A673 (cell line): ENCODE data around the gene SLC16A5. TPM values are rescaled to one million over a fixed set of nuclear protein-coding genes. Genes with fewer than 3 reads are reported as not detected.

Source experiments
- BruUV-seq: library from RNA; stranded (reverse); fragments of 400-500 nt; replicated peaks from 2 replicates; lab custom pipeline; 2021; lab: Mats Ljungman, UMichigan
- CTCF ChIA-PET: fragments of 300-600 bp; sonication (Branson Sonifier 250); formaldehyde crosslinking; loops from one replicate; lab custom pipeline; 2022; ENCODE audit warnings: antibody characterized with exemption; lab: Charles Lee
- POLR2A ChIA-PET: fragments of 300-600 bp; sonication (Branson Sonifier 250); formaldehyde crosslinking; loops from one replicate; lab custom pipeline; 2022; ENCODE audit warnings: antibody characterized with exemption; ENCODE audit not compliant: low non-redundant PET; lab: Charles Lee
- DNase-seq: peaks from one replicate; pipeline ENCODE4 v3.0.0-alpha.2; 2015; ENCODE audit warnings: low spot score
- H3K27ac ChIP-seq: fragments of 200-600 bp; sonication (generic); 2 replicates; pipeline ENCODE4 v1.5.1; 2016; ENCODE audit warnings: mixed run types, low read depth, mild to moderate bottlenecking, mixed read lengths, antibody characterized with exemption, low read length; ENCODE audit not compliant: poor library complexity, severe bottlenecking
- H3K27me3 ChIP-seq: fragments of 200-600 bp; sonication (generic); replicated peaks from 2 replicates; pipeline ENCODE4 v1.6.1; 2017; ENCODE audit warnings: mixed run types, low read depth, mild to moderate bottlenecking, mixed read lengths, antibody characterized with exemption, low read length; ENCODE audit not compliant: insufficient read depth, poor library complexity
- H3K36me3 ChIP-seq: fragments of 200-600 bp; sonication (generic); 2 replicates; pipeline ENCODE4 v1.6.1; 2016; ENCODE audit warnings: mixed run types, mild to moderate bottlenecking, mixed read lengths, antibody characterized with exemption, low read length; ENCODE audit not compliant: insufficient read depth, poor library complexity, severe bottlenecking
- H3K4me1 ChIP-seq: fragments of 200-600 bp; sonication (generic); 2 replicates; pipeline ENCODE4 v1.6.1; 2017; ENCODE audit warnings: mixed run types, mild to moderate bottlenecking, mixed read lengths, antibody characterized with exemption, low read length; ENCODE audit not compliant: insufficient read depth, poor library complexity, severe bottlenecking
- H3K4me3 ChIP-seq: fragments of 200-600 bp; sonication (generic); 2 replicates; pipeline ENCODE4 v1.5.1; 2016; ENCODE audit warnings: low read depth, mixed run types, mild to moderate bottlenecking, mixed read lengths, low read length; ENCODE audit not compliant: poor library complexity, severe bottlenecking
- H3K9me3 ChIP-seq: fragments of 200-600 bp; sonication (generic); 2 replicates; pipeline ENCODE4 v1.6.1; 2016; ENCODE audit warnings: mixed run types, low read depth, mild to moderate bottlenecking, mixed read lengths, antibody characterized with exemption, low read length; ENCODE audit not compliant: poor library complexity, severe bottlenecking
- EZH2 ChIP-seq: fragments of 200-600 bp; sonication (generic); IDR thresholded peaks from 2 replicates; pipeline ENCODE4 v1.6.1; 2017; ENCODE audit warnings: borderline replicate concordance, low read depth, mild to moderate bottlenecking, mixed read lengths, antibody characterized with exemption, low read length; ENCODE audit not compliant: poor library complexity, severe bottlenecking
- intact Hi-C: fragments of 100-400 bp; cut with micrococcal nuclease; formaldehyde crosslinking; loops from one replicate; pipeline ENCODE4 v1.10.0; 2022; ENCODE audit not compliant: unreplicated experiment
- total RNA-seq: library from RNA; stranded (reverse); gene quantifications from 2 replicates; pipeline ENCODE4 v1.2.3, GENCODE V29; 2021
- TF ChIP-seq, protein P1 (sequence below): fragments of 300-800, 200-600 bp; sonication (generic); conservative IDR thresholded peaks from 2 replicates; pipeline ENCODE4 v1.5.1; 2017; ENCODE audit warnings: low read depth, mild to moderate bottlenecking, antibody characterized with exemption, low read length, moderate library complexity, mixed read lengths

SLC16A5 gene
- total RNA-seq, 1 experiment from 2014 or later, result 0.80 TPM

DNA sequence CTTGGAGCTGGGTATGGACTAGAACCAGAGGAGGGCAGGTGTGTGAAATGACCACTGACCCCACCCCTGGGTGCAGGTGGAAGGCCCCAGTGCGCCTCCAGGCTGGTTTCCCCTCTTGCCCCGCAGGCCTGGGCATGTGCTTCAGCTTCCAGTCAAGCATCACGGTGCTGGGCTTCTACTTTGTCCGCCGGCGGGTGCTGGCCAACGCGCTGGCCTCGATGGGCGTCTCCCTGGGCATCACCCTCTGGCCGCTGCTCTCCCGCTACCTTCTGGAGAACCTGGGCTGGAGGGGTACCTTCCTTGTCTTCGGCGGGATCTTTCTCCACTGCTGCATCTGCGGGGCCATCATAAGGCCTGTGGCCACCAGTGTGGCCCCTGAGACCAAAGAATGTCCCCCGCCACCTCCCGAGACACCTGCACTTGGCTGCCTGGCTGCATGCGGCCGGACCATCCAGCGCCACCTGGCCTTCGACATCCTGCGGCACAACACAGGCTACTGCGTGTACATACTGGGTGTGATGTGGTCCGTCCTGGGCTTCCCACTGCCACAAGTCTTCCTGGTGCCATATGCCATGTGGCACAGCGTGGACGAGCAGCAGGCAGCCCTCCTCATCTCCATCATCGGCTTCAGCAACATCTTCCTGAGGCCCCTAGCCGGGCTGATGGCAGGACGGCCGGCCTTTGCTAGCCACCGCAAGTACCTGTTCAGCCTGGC, 12.3 kb downstream of the SLC16A5 start:
- intact Hi-C loops, result no loop called here
- Histone ChIP-seq H3K9me3 (no peaks in the 10 kb centered on the region), H3K36me3 (no peaks in the 10 kb centered on the region), H3K27ac (no peak overlapping the region), H3K4me3 (no peak overlapping the region), H3K27me3 (no peaks in the 10 kb centered on the region), H3K4me1 (peaks cover 2% of the 10 kb centered on the region)
- TF ChIP-seq EZH2, result no peak
- TF ChIP-seq, protein P1, sequence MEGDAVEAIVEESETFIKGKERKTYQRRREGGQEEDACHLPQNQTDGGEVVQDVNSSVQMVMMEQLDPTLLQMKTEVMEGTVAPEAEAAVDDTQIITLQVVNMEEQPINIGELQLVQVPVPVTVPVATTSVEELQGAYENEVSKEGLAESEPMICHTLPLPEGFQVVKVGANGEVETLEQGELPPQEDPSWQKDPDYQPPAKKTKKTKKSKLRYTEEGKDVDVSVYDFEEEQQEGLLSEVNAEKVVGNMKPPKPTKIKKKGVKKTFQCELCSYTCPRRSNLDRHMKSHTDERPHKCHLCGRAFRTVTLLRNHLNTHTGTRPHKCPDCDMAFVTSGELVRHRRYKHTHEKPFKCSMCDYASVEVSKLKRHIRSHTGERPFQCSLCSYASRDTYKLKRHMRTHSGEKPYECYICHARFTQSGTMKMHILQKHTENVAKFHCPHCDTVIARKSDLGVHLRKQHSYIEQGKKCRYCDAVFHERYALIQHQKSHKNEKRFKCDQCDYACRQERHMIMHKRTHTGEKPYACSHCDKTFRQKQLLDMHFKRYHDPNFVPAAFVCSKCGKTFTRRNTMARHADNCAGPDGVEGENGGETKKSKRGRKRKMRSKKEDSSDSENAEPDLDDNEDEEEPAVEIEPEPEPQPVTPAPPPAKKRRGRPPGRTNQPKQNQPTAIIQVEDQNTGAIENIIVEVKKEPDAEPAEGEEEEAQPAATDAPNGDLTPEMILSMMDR, result no peak
- ChIA-PET CTCF (no interaction called here), POLR2A (no interaction called here)
- BruUV-seq, result no TSS peak
- no peak for DNase-seq

DNA sequence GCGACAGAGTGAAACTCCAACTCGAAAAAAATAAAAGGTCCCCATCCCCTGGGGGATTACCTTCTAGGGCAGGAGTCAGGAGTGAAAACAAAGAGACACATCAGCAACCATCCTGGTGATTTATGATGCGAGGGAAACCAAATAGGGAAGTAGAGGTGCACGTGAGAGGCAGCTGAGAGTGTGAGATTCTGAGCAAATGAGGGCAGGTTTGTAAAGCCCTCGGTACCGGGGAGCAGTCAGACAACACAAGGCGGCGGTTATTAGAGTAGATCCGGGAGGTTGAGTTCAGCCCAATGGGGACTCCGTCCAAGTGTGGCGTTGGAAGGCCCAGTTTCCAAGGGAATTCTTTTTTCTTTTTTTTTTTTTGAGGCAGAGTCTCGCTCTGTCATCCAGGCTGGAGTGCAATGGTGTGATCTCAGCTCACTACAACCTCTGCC, 14.6 kb downstream of the SLC16A5 start:
- POLR2A ChIA-PET, result no interaction called here
- no peak for DNase-seq
- intact Hi-C loops, result no loop called here
- H3K27me3 ChIP-seq, result no peaks in the 10 kb centered on the region
- H3K27ac ChIP-seq, result no peak overlapping the region
- CTCF ChIA-PET, result no interaction called here
- no TSS peak for BruUV-seq
- H3K36me3 ChIP-seq, result no peaks in the 10 kb centered on the region
- H3K9me3 ChIP-seq, result no peaks in the 10 kb centered on the region
- peaks cover 10% of the 10 kb centered on the region for H3K4me1 ChIP-seq
- H3K4me3 ChIP-seq, result no peak overlapping the region
- TF ChIP-seq, protein P1, result no peak
- no peak for TF ChIP-seq EZH2

DNA sequence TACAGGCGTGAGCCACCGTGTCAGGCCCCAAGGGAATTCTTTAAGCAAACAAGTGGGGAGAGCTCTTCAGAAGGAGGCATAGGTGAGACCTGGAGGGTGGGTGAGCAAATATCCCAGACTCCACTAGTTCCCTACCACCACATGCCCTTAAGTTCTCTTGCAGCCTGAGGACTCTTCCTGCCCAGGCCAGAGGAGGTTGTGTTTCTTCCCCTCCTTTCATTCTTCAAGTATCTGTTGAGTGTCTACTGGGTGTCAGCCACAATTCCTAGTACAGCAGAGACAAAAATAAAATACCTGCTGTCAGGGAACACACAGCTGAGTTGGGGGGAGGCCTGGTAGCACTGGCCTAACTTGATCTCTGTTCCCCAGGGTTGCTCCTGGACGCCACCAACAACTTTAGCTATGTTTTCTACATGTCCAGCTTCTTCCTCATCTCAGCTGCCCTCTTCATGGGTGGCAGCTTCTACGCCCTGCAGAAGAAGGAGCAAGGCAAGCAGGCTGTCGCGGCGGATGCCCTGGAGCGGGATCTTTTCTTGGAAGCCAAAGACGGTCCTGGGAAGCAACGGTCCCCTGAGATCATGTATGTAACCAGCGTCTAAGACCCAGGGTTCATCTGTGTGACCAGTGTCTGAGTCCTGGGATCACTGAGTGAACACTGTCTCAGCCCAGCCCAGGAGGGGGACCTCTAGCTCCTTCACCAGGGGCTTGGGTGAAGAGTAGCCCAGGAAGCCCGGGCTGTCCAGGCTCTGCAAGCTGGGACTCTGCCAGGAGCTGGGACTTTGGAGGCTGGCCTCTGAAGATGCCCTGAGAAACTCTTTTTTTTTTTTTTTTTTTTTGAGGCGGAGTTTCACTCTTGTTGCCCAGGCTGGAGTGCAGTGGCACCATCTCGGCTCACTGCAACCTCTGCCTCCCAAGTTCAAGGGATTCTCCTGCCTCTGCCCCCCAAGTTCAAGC, 16.1 kb downstream of the SLC16A5 start:
- no peak overlapping the region for H3K27ac ChIP-seq
- H3K36me3 ChIP-seq, result no peaks in the 10 kb centered on the region
- H3K27me3 ChIP-seq, result no peaks in the 10 kb centered on the region
- no TSS peak for BruUV-seq
- TF ChIP-seq, protein P1, result no peak
- TF ChIP-seq EZH2, result no peak
- peaks cover 10% of the 10 kb centered on the region for H3K4me1 ChIP-seq
- POLR2A ChIA-PET, result interaction anchor here (0.6 kb wide), 1 partner anchor 20 kb away, joined by 3 read pairs; no protein-coding TSS in a partner anchor
- intact Hi-C loops, result no loop called here
- CTCF ChIA-PET, result interaction anchor here (0.6 to 3.4 kb wide), 2 partner anchors 10 to 270 kb away, joined by 11 to 12 read pairs; no protein-coding TSS in a partner anchor
- no peak overlapping the region for H3K4me3 ChIP-seq
- no peaks in the 10 kb centered on the region for H3K9me3 ChIP-seq
- no peak for DNase-seq
